ENCODE data around the gene AFG1L.

DNA sequence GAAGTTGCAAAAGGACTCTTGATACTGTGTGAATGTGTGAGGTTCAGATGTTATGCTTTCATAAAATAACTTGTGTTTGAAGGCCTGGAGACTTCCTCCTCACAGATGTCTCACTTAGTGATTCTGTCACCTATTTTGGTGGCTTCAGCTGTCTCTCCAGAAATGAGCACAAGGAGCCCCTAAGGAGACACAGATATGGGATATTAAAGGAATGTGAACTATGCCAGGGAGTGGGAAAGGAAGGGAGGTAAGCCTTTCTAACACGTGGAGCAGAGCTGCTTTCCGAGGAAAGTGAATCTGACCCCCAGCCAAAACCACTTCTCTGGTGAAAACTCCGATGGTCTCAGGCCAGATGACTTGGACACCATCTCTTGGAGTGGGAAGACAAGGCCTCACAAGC, 255.4 kb downstream of the AFG1L start:
- no peak for TF ChIP-seq CTCF (IDR thresholded peaks at IDR 0.05)
- TF ChIP-seq POLR2A (IDR thresholded peaks at IDR 0.05), result no peak
- no peak for TF ChIP-seq EP300 (IDR thresholded peaks at IDR 0.05)
- no peak for TF ChIP-seq POLR2AphosphoS5 (IDR thresholded peaks at IDR 0.05)

All from stomach (tissue), 4 donors.